Loucy (cell line): ENCODE measurements around the gene FA2H.

ENCODE experiments used
- H2AFZ ChIP-seq: fragments of 200-600 bp; sonication (generic); 2 replicates; pipeline ENCODE4 v1.6.0; 2016; ENCODE audit warnings: antibody characterized with exemption, mild to moderate bottlenecking, low read length, moderate library complexity
- H3F3A ChIP-seq: fragments of 200-600 bp; 2 replicates; pipeline ENCODE4 v1.6.0; 2016; ENCODE audit warnings: antibody characterized with exemption, low read depth, mild to moderate bottlenecking
- H3K27me3 ChIP-seq: fragments of 200-600 bp; sonication (generic); 2 replicates; pipeline ENCODE4 v1.6.1; 2014; ENCODE audit warnings: low read length, mild to moderate bottlenecking; ENCODE audit not compliant: insufficient read depth, poor library complexity, severe bottlenecking
- H3K36me3 ChIP-seq: fragments of 200-600 bp; sonication (generic); 2 replicates; pipeline ENCODE4 v1.6.1; 2016; ENCODE audit warnings: low read length; ENCODE audit not compliant: insufficient read depth
- H3K4me1 ChIP-seq: fragments of 200-600 bp; sonication (generic); 2 replicates; pipeline ENCODE4 v1.5.1; 2014; ENCODE audit warnings: low read length, mild to moderate bottlenecking; ENCODE audit not compliant: insufficient read depth, poor library complexity, severe bottlenecking
- H3K4me2 ChIP-seq: fragments of 200-600 bp; sonication (generic); 2 replicates; pipeline ENCODE4 v1.6.0; 2014; ENCODE audit warnings: antibody characterized with exemption, low read length, low read depth, mild to moderate bottlenecking; ENCODE audit not compliant: poor library complexity, severe bottlenecking
- H3K4me3 ChIP-seq: fragments of 200-600 bp; sonication (generic); 2 replicates; pipeline ENCODE4 v1.5.1; 2014; ENCODE audit warnings: low read length, mild to moderate bottlenecking, mixed read lengths; ENCODE audit not compliant: poor library complexity, severe bottlenecking
- H3K79me2 ChIP-seq: fragments of 200-600 bp; sonication (generic); 2 replicates; pipeline ENCODE4 v1.6.1; 2014; ENCODE audit warnings: low read length; ENCODE audit not compliant: insufficient read depth
- H3K9ac ChIP-seq: fragments of 200-600 bp; sonication (generic); 2 replicates; pipeline ENCODE4 v1.6.0; 2014; ENCODE audit warnings: mild to moderate bottlenecking, low read depth, low read length, moderate library complexity; ENCODE audit not compliant: poor library complexity, severe bottlenecking
- H3K9me2 ChIP-seq: fragments of 200-600 bp; sonication (generic); replicated peaks from 2 replicates; pipeline ENCODE4 v1.6.1; 2016; ENCODE audit warnings: low read depth, low read length, mixed read lengths
- H3K9me3 ChIP-seq: fragments of 200-600 bp; sonication (generic); 2 replicates; pipeline ENCODE4 v1.6.1; 2014; ENCODE audit warnings: mild to moderate bottlenecking, antibody characterized with exemption, low read length, low read depth; ENCODE audit not compliant: insufficient read depth
- H4K20me1 ChIP-seq: fragments of 200-600 bp; sonication (generic); 2 replicates; pipeline ENCODE4 v1.6.0; 2014; ENCODE audit warnings: antibody characterized with exemption, low read length, mild to moderate bottlenecking; ENCODE audit not compliant: insufficient read depth, poor library complexity, severe bottlenecking
- CTCF ChIP-seq: fragments of 200-600 bp; sonication (generic); conservative IDR thresholded peaks from 2 replicates; pipeline ENCODE4 v1.5.1; 2014; ENCODE audit warnings: mild to moderate bottlenecking, antibody characterized with exemption, low read length
- EZH2phosphoT487 ChIP-seq: fragments of 200-600 bp; IDR thresholded peaks from 2 replicates; pipeline ENCODE4 v1.6.1; 2018; ENCODE audit warnings: antibody characterized with exemption, mild to moderate bottlenecking, moderate library complexity, borderline replicate concordance

FA2H gene

GRCh38 chr16:74757349-74757748 is 17.3 kb downstream of the FA2H start:
- Histone ChIP-seq H3K4me2 (no peak overlapping the region), H3K9me3 (no peaks in the 10 kb centered on the region), H3K36me3 (no peaks in the 10 kb centered on the region), H3F3A (no peaks in the 10 kb centered on the region), H3K4me1 (no peaks in the 10 kb centered on the region), H3K79me2 (no peaks in the 10 kb centered on the region), H3K9me2 (no peaks in the 10 kb centered on the region), H4K20me1 (no peaks in the 10 kb centered on the region), H3K9ac (no peak overlapping the region), H3K4me3 (no peak overlapping the region), H2AFZ (no peak overlapping the region), H3K27me3 (no peaks in the 10 kb centered on the region)
- TF ChIP-seq EZH2phosphoT487 (no peak), CTCF (no peak)

- Histone ChIP-seq H3K9me2 (no peaks in the 10 kb centered on the region), H3K4me1 (no peaks in the 10 kb centered on the region), H3K4me2 (no peak overlapping the region), H2AFZ (no peak overlapping the region), H3K79me2 (no peaks in the 10 kb centered on the region), H3K9me3 (no peaks in the 10 kb centered on the region), H3K9ac (no peak overlapping the region), H3F3A (no peaks in the 10 kb centered on the region), H3K27me3 (no peaks in the 10 kb centered on the region), H4K20me1 (no peaks in the 10 kb centered on the region), H3K4me3 (no peak overlapping the region), H3K36me3 (no peaks in the 10 kb centered on the region)
- TF ChIP-seq EZH2phosphoT487, result no peak
- TF ChIP-seq CTCF, result no peak
These were observed 18.4 kb downstream of the FA2H start for GRCh38 chr16:74756203-74756602.

GRCh38 chr16:74753180-74753579 is 21.4 kb downstream of the FA2H start:
- no peaks in the 10 kb centered on the region for H3K27me3 ChIP-seq
- H4K20me1 ChIP-seq, result no peaks in the 10 kb centered on the region
- H3K79me2 ChIP-seq, result no peaks in the 10 kb centered on the region
- H3K4me3 ChIP-seq, result no peak overlapping the region
- TF ChIP-seq EZH2phosphoT487 (no peak), CTCF (no peak)
- no peaks in the 10 kb centered on the region for H3K4me1 ChIP-seq
- no peaks in the 10 kb centered on the region for H3K9me2 ChIP-seq
- no peak overlapping the region for H3K4me2 ChIP-seq
- no peaks in the 10 kb centered on the region for H3F3A ChIP-seq
- no peak overlapping the region for H2AFZ ChIP-seq
- no peak overlapping the region for H3K9ac ChIP-seq
- H3K36me3 ChIP-seq, result no peaks in the 10 kb centered on the region
- no peaks in the 10 kb centered on the region for H3K9me3 ChIP-seq
